Measurements from ENCODE around the gene AKR1B1. TPM values are rescaled to one million over a fixed set of nuclear protein-coding genes. Genes with fewer than 3 reads are reported as not detected.

AKR1B1 gene
- total RNA-seq, 1 experiment from 2014 or later = 235 TPM

DNA sequence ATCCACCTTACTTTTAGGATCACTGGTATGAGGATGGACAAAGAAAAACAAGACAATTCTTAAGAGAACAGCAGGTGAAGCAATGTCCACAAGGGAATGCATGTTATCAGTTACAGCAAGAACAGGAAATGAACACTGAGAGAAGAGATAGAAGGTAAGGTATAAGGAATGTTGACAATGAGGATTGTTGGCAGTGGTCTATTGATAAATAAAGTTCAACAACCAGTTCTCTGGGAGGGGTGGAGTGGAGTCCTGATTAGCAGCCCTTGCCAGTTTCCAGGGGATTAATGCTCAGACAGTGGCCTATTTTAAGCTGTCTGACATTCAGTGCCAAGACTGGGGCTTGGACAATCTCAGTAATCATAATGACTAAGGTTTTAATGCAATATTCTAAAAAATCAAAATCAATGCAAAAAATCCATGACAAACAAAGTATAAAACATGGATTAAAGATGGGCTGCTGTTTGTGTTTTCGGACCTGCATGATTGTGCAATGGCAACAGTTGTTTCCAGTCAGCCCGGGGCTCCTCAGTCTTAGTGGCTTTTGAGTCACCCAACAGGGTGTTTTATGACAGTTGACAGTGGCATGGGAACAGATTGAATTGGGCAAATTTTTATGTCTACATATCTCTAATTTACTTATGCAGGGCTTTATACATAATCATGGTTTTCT, 13.8 kb upstream of the AKR1B1 start:
- in situ Hi-C loops (cut with HindIII; ENCODE audit: low sequenced_read_pairs) = no loop called here

GRCh38 chr7:134470864-134471263, 12.0 kb upstream of the AKR1B1 start:
- no peak for DNase-seq (ENCODE audit: low spot score)
- in situ Hi-C loops (cut with HindIII; ENCODE audit: low sequenced_read_pairs) = no loop called here

More for the DNA sequence above, 13.8 kb upstream of the AKR1B1 start:
- DNase-seq (ENCODE audit: low spot score) = no peak

DNA sequence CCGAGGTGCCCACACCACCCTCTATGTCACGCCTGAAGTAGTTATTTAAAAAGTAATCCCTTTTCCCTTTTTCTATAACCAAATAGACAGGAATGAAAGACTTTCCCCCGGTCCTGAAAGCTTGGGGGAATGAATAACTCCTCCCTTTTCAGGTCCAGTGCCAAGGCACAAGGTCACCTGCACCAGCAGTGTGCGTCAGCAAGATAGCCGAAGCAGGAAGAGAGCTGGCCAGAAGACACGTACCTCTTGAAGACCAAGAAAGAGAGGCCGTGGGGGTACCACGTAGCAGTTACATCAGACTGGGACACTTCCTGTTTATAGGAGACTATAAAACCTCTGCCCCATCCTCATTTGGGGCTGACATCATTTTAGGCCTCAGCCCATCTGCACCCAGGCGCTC, 10.7 kb upstream of the AKR1B1 start:
- no peak for DNase-seq (ENCODE audit: low spot score)
- in situ Hi-C loops (cut with HindIII; ENCODE audit: low sequenced_read_pairs) = no loop called here

GRCh38 chr7:134468475-134468874, 9.6 kb upstream of the AKR1B1 start:
- DNase-seq (ENCODE audit: low spot score) = no peak
- in situ Hi-C loops (cut with HindIII; ENCODE audit: low sequenced_read_pairs) = no loop called here

DNA sequence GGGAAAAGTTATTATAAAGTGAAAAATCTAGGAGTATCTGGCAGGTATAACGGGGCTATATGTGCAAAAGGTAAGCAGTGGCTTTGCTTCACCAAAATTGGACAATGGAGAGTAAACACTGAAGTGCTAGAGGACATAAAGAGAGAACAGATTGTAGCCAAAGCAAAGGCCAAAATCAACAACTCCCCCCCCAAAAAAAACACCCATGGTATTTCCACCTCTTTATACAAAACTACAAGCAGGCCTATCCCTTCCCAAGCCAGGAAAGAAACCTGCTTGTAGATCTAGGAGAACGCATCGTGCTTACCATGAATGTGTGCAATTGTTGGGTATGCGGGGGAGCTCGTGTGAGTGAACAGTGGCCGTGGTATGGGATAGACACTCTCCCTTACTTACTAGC, 9.2 kb upstream of the AKR1B1 start:
- DNase-seq (ENCODE audit: low spot score) = no peak
- in situ Hi-C loops (cut with HindIII; ENCODE audit: low sequenced_read_pairs) = no loop called here

DNA sequence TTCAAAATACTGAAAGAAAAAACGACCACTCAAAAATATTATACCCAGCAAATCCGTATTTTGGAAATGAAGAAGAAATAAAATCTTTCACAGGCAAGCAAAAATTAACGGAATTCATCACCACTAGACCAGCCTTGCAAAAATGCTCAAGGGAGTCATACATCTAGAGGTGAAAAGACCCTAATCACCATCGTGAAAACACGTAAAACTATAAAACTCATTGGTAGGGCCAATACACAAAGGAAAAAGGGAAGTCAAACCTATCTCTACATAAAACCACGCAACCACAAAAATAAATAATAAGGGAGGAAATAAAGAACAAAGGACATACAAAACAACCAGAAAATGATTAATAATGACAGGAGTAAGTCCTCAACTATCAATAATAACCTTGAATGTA, 6.6 kb upstream of the AKR1B1 start:
- no peak for DNase-seq (ENCODE audit: low spot score)
- in situ Hi-C loops (cut with HindIII; ENCODE audit: low sequenced_read_pairs) = no loop called here

DNA sequence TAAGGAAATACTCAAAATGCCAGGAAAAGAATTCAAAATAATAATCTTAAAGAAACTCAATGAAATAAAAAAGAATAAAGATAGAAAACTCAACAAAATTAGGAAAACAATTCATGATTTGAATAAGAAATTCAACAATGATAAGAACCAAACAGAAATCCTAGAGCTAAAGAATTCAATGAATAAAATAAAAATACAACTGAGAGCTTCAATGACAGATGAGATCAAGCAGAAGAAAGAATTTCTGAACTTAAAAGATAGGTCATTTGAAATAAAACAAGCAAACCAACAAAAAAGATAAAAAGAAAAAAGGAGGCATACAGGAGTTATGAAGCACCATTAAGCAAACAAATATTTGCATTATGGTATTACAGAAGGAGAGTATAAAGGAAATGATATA, 5.6 kb upstream of the AKR1B1 start:
- DNase-seq (ENCODE audit: low spot score) = no peak
- in situ Hi-C loops (cut with HindIII; ENCODE audit: low sequenced_read_pairs) = no loop called here

DNA sequence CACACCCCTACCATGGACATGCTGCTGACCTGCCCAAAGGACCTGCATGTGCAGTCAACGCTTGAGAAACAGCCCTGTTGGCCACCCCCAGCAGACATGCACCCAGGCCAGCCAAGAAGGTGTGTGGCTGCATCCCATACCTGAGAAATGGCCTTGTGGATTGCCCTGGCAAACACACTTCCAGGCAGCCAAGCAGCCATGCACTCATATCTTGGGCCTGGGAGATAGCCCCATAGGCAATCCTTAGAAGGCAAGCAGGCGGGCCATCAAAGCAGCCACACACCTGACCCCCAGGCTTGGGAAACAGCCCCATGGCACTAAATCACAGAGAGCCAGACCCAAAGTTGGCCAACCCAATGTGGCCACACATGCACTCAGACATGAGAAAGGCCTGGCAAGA, 4.9 kb upstream of the AKR1B1 start:
- in situ Hi-C loops (cut with HindIII; ENCODE audit: low sequenced_read_pairs) = no loop called here
- no peak for DNase-seq (ENCODE audit: low spot score)

DNA sequence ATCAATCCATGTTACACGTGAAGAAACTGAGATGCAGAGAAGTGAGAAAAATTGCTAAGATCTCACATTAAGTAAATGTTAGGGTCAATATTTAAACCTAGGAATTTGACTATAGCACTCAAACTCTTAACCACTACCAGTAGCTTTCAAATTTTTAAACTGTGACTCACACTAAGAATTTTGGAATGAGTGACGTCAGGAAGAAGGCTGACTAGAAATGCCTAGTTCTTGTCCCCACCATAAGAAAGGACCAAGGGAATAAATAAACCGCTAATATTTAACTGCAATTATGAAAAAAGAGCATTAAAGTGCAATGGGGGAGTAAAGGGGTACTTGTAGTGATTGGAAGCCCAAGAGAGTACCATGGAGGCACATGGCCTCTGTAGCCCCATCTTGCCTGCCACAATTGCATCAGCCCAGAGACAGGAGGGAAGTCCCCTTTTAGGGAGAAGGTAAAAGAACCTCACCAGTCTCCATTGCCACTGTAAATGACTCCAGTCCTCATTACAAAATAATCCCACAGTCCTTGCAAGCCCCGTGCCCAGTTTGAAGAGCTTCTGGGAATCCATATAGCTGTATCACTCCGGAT, 3.5 kb upstream of the AKR1B1 start:
- in situ Hi-C loops (cut with HindIII; ENCODE audit: low sequenced_read_pairs) = no loop called here
- DNase-seq (ENCODE audit: low spot score) = no peak

GRCh38 chr7:134461916-134462315, 3.0 kb upstream of the AKR1B1 start:
- in situ Hi-C loops (cut with HindIII; ENCODE audit: low sequenced_read_pairs) = no loop called here
- no peak for DNase-seq (ENCODE audit: low spot score)

DNA sequence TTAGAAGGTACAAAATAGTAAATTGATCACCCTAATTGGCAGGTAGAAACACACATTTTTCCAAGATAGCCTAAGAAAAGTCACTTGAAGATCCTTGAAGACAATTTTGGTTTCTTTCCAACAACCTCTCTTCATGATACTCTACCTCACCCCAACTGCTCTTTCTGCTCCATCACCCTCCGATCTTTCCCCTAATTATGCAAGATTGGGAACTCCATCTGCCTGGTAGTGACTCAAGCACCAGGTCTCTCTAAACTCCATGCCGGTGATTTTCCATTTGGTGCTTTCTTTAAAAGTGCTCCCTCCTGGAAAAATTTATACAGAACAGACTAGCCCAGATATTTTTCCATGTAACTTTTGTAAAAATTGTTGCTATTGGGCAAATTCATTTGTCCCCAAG, 1.1 kb upstream of the AKR1B1 start:
- in situ Hi-C loops (cut with HindIII; ENCODE audit: low sequenced_read_pairs) = no loop called here
- DNase-seq (ENCODE audit: low spot score) = no peak

DNA sequence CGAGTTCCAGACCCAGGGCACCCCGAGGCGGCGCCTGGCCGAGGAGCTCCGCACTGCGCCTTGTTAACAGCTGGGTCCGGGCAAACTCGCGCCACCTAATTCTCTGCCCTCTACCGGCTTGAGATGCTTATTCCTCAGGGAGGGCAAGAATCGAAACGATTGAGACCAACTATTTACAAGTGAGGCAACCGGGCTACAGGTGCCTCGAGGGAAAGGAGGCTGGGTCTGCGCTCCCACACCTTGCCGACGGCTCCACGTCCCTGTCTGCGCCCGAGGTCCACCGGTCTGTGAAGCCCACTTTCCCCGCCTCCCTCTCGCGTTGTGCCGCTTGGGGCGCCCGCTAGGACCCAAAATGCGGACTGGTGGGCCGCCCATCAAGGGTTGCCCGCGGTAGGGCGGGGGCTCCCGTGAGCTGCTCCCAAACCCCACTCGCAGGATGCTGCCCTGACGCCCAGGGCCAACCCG, 527 bp downstream of the AKR1B1 start:
- in situ Hi-C loops (cut with HindIII; ENCODE audit: low sequenced_read_pairs) = no loop called here
- peak; percentile 57 for DNase-seq (ENCODE audit: low spot score)

DNA sequence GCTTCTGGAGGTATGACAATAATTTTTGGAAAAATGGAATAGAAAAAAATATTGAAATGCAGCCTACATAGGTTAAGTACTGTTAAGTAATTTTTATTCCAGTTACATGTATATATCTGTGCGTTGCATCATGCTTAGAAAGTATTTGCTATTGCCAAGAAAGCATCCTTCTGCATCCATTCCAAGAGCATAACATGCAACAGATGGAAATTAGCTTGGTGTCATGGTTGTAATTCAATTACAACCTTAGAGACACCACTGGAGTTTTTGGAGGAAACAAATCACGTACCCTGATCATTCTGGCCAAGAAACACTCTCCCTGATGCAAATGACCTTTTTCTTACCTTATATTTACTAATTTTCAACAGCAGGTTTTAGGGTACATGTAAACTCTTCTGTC, 1.7 kb downstream of the AKR1B1 start:
- DNase-seq (ENCODE audit: low spot score) = peak; percentile 35
- in situ Hi-C loops (cut with HindIII; ENCODE audit: low sequenced_read_pairs) = no loop called here

GRCh38 chr7:134454277-134454676, 4.6 kb downstream of the AKR1B1 start:
- DNase-seq (ENCODE audit: low spot score) = no peak
- in situ Hi-C loops (cut with HindIII; ENCODE audit: low sequenced_read_pairs) = no loop called here

GRCh38 chr7:134453518-134453917, 5.4 kb downstream of the AKR1B1 start:
- in situ Hi-C loops (cut with HindIII; ENCODE audit: low sequenced_read_pairs) = no loop called here
- no peak for DNase-seq (ENCODE audit: low spot score)

- in situ Hi-C loops (cut with HindIII; ENCODE audit: low sequenced_read_pairs) = no loop called here
Measured at GRCh38 chr7:134452991-134453473, 5.9 kb downstream of the AKR1B1 start.

DNA sequence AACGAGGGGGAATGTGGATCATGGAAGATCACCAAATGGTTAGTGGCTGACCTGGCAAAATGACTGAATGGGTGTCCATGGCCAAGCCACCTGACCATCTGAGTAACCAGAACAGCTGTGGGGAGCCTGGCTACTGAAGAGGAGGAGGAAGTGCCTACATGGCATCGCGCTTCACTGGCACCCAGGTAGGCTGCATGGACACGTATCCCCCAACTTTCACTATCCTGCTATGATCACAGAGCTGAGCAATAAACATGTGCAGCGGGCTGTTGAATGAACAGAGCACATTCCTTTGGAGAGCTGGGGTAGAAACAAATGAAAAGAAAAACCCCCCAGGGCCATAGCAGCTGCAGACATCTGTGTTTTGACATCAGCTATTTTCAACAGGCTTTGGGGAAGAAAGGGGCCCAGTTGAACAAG, 6.5 kb downstream of the AKR1B1 start:
- no peak for DNase-seq (ENCODE audit: low spot score)
- in situ Hi-C loops (cut with HindIII; ENCODE audit: low sequenced_read_pairs) = no loop called here

More at GRCh38 chr7:134452991-134453473, 5.9 kb downstream of the AKR1B1 start:
- no peak for DNase-seq (ENCODE audit: low spot score)

DNA sequence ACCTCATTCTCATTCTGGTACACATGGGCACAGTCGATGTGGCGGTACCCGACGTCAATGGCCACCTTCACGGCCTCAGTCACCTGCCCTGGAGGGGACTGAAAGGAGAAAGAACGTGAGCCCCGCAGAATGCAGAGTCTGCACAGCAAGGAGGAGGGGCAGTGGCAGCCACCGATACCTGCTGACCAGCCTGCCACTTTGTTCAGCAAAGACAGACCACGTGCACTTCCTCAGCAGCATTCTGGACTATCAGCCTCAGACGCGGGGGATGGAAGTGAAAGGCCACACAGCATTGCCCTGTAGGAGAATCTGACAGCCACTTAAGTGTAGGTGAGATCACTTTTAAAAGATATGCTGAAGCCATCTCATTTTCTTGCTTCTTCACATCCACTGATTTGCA, 7.2 kb downstream of the AKR1B1 start:
- DNase-seq (ENCODE audit: low spot score) = no peak
- in situ Hi-C loops (cut with HindIII; ENCODE audit: low sequenced_read_pairs) = no loop called here

DNA sequence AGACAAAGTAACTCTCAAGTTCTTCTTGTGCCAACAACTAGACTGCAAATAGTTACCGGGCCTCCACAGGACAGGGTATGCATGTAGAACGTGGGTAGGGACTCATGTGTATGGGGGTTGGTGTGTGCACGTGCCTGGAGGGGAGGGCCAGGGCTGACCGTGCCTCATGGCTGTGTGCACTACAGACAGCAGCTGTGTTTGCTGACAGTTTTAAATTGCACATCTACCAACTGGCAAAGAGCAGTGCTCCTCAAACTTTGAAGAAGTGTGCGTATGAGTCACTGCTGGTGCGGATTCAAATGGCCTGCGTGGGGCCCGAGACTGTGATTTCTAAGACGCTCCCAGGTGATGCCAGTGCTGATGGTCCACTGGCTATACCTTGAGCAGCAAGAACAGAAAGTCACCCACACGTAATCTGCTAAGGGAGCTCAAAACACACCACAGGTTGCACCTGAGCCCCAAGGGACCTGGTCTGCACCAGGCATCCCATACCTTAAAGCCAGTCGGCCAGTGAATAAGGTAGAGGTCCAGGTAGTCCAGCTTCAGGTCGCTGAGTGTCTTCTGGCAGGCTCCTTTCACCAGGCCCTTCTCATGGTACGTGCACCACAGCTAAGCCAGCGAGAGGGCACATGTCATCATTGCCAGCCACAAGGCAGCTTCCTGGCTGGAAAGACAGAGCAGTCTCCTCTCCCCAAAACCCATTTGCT, 8.5 kb downstream of the AKR1B1 start:
- in situ Hi-C loops (cut with HindIII; ENCODE audit: low sequenced_read_pairs) = no loop called here

DNA sequence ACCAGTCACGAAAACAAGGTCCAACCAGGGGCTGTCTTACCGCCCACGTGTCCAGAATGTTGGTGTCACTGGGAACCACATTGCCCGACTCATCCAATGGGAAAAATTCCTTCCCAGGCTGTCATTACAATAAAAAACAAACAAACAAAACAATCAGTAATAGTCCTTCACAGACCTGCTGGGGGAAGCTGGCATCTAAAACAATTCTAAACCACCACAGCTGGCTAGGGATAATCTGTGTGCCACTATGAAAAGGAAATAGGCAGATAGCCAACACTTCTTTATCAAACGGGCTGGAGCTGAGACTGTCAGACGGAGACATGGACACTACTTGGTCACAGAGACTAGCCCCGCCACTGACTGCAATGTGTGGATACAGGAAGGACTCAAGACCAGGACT, 9.2 kb downstream of the AKR1B1 start:
- no peak for DNase-seq (ENCODE audit: low spot score)
- in situ Hi-C loops (cut with HindIII; ENCODE audit: low sequenced_read_pairs) = no loop called here

More for the DNA sequence above, 8.5 kb downstream of the AKR1B1 start:
- no peak for DNase-seq (ENCODE audit: low spot score)
